Heart left ventricle (tissue), 13 donors: ENCODE measurements around the gene KCNC1.

Source experiments
- POLR2A ChIP-seq, 2 donors: fragments of 450-650 bp; IDR thresholded peaks; one replicate each; pipeline ENCODE4 v1.6.1; 2017; ENCODE audit warnings: antibody characterized with exemption in 2 of 2, mild to moderate bottlenecking in 2 of 2, moderate library complexity in 2 of 2
- TF ChIP-seq, protein P1 (sequence below), 12 donors: fragments of 200-600 bp; sonication (generic) in 4 of 12; IDR thresholded peaks; one replicate each; pipeline versions ENCODE4 v1.5.0 to v1.8.0; 2018 to 2022; ENCODE audit warnings: antibody characterized with exemption in 12 of 12, mild to moderate bottlenecking in 5 of 12
- donor health status: ischemic (EF 13 %, LVEDD 7.1; RV severe dilation, severe dysfunction).
- donor health status: DM: no; HTN: yes; CAD: no.
- donor health status: DM: no; HTN: no; CAD: no.
- donor health status: ischemic (EF 25% LVEDD 6.9; RV normal size, moderate dysfunction).
- donor health status: ischemic (EF 25% LVEDD 5.7; RV mildly dilated, moderate dysfunction).
- donor health status: ischemic (EF 35%, LVEDD 5.7; RV mildly dilated, moderate dysfunction).
- donor health status: nonischemic (EF 11% LVEDD 7.7; RV severe dilation, severe dysfunction).
- donor health status: DM: yes; HTN: yes; CAD: no.
- donor health status: PGD.
- donor health status: ischemic (EF 29% LVEDD 5.4; RV normal size, mild dysfunction).
- donor health status: nonischemic (EF 23%, LVEDD 6.1; RV moderate dilation, normal function).

DNA sequence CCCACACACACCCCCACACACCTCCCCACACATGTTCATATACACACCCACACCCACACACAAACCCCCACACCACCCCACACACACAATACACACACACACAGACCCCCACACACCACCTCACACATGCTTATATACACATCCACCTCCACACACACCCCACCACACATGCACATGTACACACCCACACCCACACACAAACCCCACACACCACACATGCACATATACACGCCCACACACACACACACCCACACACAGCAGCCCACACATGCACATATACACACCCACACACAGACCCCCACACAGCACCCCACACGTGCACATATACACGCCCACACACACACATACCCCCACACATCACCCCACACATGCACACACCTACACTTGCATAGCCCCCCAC, 29.1 kb downstream of the KCNC1 start:
- TF ChIP-seq, protein P1, sequence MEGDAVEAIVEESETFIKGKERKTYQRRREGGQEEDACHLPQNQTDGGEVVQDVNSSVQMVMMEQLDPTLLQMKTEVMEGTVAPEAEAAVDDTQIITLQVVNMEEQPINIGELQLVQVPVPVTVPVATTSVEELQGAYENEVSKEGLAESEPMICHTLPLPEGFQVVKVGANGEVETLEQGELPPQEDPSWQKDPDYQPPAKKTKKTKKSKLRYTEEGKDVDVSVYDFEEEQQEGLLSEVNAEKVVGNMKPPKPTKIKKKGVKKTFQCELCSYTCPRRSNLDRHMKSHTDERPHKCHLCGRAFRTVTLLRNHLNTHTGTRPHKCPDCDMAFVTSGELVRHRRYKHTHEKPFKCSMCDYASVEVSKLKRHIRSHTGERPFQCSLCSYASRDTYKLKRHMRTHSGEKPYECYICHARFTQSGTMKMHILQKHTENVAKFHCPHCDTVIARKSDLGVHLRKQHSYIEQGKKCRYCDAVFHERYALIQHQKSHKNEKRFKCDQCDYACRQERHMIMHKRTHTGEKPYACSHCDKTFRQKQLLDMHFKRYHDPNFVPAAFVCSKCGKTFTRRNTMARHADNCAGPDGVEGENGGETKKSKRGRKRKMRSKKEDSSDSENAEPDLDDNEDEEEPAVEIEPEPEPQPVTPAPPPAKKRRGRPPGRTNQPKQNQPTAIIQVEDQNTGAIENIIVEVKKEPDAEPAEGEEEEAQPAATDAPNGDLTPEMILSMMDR (IDR thresholded peaks at IDR 0.05) = no peak
- no peak for TF ChIP-seq POLR2A (IDR thresholded peaks at IDR 0.05)
